HuH-7 (cell line): ENCODE data around the gene TTC5.
"Not testable (repeated sequence)": the region's sequence is repeated elsewhere in the genome, so short reads cannot be mapped to it uniquely, and the experiment has no call there.

Source experiments
- DNase-seq: peaks from one replicate; pipeline ENCODE4 v3.0.0; 2011; ENCODE audit warnings: low spot score

Gene TTC5

GRCh38 chr14:20302042-20302755, 3.6 kb downstream of the TTC5 start:
- no peak for DNase-seq

GRCh38 chr14:20295067-20295466, 10.7 kb downstream of the TTC5 start:
- DNase-seq: no peak

GRCh38 chr14:20294636-20295035, 11.1 kb downstream of the TTC5 start:
- DNase-seq: no peak

GRCh38 chr14:20281998-20282397, 23.8 kb downstream of the TTC5 start:
- not testable (repeated sequence) for DNase-seq

- not testable (repeated sequence) for DNase-seq
Observed at GRCh38 chr14:20280265-20280664, 25.5 kb downstream of the TTC5 start.

GRCh38 chr14:20278414-20278813, 27.3 kb downstream of the TTC5 start:
- no peak for DNase-seq

GRCh38 chr14:20277409-20277808, 28.3 kb downstream of the TTC5 start:
- DNase-seq: no peak

- DNase-seq: no peak
Observed at GRCh38 chr14:20274062-20274461, 31.7 kb downstream of the TTC5 start.

GRCh38 chr14:20264361-20264760, 41.4 kb downstream of the TTC5 start:
- DNase-seq: not testable (repeated sequence)

- no peak for DNase-seq
Observed at GRCh38 chr14:20262642-20263128, 43.1 kb downstream of the TTC5 start.

- peak; percentile 33 for DNase-seq
Observed at GRCh38 chr14:20247646-20248246, 58.0 kb downstream of the TTC5 start.
